HG03175 (cell line): ENCODE results near the gene CER1.

Experiments
- ATAC-seq: cut with Tn5 transposase; IDR thresholded peaks from one replicate; pipeline ENCODE4 v1.9.1; 2021; ENCODE audit warnings: mild to moderate bottlenecking, moderate library complexity; ENCODE audit not compliant: unreplicated experiment

The CER1 gene, protein sequence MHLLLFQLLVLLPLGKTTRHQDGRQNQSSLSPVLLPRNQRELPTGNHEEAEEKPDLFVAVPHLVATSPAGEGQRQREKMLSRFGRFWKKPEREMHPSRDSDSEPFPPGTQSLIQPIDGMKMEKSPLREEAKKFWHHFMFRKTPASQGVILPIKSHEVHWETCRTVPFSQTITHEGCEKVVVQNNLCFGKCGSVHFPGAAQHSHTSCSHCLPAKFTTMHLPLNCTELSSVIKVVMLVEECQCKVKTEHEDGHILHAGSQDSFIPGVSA

GRCh38 chr9:14722391-14723035 lies at the start of gene CER1:
Gene CER1 (minus strand): TSS chr9:14722733. CDS start chr9:14722672, 61 bp downstream.
- ATAC-seq: no peak

DNA sequence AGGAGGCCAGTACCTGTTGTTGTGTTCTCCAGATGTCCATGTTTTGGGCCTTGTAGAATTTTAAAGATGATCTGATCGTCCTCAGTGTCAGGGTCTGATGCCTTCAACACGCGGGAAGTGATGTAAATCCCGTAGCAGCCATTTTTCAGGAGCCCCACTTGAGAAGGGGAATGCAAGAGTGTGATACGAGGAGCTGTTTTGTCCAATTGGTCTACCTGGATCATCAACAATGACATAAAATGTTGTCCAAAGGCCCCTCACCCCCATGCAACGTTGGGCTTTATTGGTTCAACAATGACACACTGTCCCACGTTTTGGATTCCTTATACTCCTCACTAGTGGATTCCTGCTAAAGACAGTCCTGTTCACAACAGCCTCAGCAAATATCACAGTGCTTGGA lies 48.1 kb upstream of the CER1 start:
- ATAC-seq: no peak

DNA sequence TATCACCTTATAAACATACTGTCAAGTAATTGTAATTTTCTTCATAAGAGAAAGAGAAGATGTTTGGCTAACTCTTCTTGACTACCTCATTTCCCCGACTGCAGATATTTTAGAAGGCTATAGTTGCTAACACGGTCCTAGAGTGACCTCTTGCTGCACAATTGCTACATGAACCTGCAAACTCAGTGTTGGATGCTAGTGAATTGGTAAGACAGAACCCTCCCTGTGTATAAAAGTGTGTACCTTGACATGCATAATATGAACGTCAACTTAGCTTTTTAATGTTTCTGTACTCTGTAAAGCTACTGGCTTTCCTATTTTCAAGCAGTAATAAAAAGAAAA lies 46.7 kb upstream of the CER1 start:
- ATAC-seq: peak; percentile 66

GRCh38 chr9:14768405-14769229 lies 46.1 kb upstream of the CER1 start:
- ATAC-seq: no peak

DNA sequence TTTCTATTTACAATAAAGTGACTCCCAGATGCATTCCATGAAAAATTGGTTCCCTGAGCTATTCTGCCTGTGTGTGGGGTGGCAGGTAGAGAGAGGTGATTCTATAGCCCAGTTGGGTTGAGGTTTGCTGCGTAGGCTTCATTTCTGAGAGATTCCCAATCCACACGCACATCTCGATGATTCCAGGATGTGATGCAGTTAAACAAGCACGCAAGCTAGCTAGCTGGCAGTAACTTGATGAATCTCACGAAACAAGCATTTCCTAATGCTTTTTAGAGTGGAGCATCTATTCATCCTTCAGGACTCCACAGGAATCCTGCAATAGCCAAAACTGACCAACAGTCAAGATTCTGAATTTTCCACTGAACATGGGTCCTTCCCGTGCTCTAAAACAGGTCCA lies 43.8 kb upstream of the CER1 start:
- ATAC-seq: no peak

GRCh38 chr9:14761584-14761983 lies 39.1 kb upstream of the CER1 start:
- no peak for ATAC-seq

DNA sequence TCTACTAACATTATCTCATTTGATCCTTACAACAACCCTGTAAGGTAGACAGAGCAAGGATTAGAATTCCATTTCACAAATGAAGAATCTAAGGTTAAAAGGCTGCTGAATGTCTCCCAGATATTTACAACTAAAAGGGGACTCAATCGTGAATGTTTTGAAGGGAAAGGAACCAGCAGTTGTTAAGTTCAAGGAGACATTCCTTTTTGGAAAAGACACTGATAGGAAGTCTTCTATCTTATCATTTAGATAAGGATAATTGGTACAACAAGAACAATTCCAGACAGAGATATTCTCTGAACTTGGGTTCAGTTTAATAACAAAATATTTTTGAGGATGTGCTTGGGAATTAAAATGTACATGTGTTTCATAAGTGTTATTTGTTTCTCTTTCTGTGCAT lies 37.5 kb upstream of the CER1 start:
- ATAC-seq: no peak

- no peak for ATAC-seq
These were observed 33.8 kb upstream of the CER1 start for GRCh38 chr9:14756291-14756690.

DNA sequence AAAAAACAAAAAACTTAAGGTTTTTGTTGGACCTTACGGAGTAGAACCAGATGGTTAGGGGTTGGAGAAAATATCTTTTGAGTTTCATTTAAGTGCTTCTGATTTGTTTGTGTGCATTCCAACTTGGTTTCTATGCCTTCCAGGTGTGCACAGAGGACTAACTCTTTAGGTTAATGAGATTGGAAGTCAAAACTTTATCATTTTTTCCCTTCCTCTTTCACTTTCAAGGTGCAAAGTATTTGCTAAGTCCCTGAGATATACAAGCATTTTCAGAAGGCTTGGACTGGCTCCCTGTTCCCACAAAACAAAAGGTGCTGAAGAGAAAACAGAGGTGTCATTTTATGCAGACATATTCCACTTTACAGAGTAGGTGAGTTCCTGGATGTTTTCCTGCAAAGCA lies 30.3 kb upstream of the CER1 start:
- no peak for ATAC-seq

GRCh38 chr9:14752271-14752670 lies 29.7 kb upstream of the CER1 start:
- ATAC-seq: no peak

GRCh38 chr9:14750821-14751220 lies 28.3 kb upstream of the CER1 start:
- no peak for ATAC-seq

- no peak for ATAC-seq
These were observed 27.2 kb upstream of the CER1 start for GRCh38 chr9:14749741-14750211.

GRCh38 chr9:14748373-14748772 lies 25.8 kb upstream of the CER1 start:
- ATAC-seq: no peak

GRCh38 chr9:14747111-14747510 lies 24.6 kb upstream of the CER1 start:
- ATAC-seq: no peak

DNA sequence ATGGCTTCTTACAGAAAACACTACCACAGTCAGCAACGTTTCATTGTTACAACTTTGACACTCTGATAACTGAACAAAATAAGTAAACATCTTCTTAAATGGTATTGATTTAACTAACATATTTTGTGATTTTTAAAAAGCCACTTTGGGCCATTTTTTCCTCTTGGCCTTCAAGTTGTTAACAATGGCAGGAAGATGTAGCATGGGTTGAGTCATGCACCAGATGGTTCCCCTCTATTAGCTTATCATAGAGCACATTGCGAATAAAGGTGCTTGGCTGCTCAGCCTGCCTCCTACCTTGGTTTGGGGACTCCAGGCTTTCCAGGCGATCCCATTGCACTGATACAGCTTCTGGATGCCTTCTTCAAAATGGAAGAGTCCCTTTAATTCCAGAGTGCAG lies 24.1 kb upstream of the CER1 start:
- no peak for ATAC-seq

GRCh38 chr9:14744768-14745167 lies 22.2 kb upstream of the CER1 start:
- ATAC-seq: no peak

- no peak for ATAC-seq
These were observed 18.8 kb upstream of the CER1 start for GRCh38 chr9:14741369-14741768.

- no peak for ATAC-seq
These were observed 10.6 kb upstream of the CER1 start for GRCh38 chr9:14733133-14733532.

GRCh38 chr9:14731294-14731981 lies 8.9 kb upstream of the CER1 start:
- no peak for ATAC-seq

- no peak for ATAC-seq
These were observed 7.9 kb upstream of the CER1 start for GRCh38 chr9:14730461-14730898.

GRCh38 chr9:14723301-14723700 lies 768 bp upstream of the CER1 start:
- ATAC-seq: no peak
